ENCODE data around the gene CD69. TPM values are rescaled to one million over a fixed set of nuclear protein-coding genes. Genes with fewer than 3 reads are reported as not detected.
"Not testable (repeated sequence)": the region's sequence is repeated elsewhere in the genome, so short reads cannot be mapped to it uniquely, and the experiment has no call there.

CD69 gene
- polyA plus RNA-seq, 1 donor: 0.74 TPM

GRCh38 chr12:9745199-9745598 lies 15.5 kb downstream of the CD69 start:
- no peak for DNase-seq

- DNase-seq: no peak
Measured at GRCh38 chr12:9742661-9743060, 18.0 kb downstream of the CD69 start.

GRCh38 chr12:9741726-9742125 lies 19.0 kb downstream of the CD69 start:
- DNase-seq: no peak

GRCh38 chr12:9740106-9740750 lies 20.5 kb downstream of the CD69 start:
- DNase-seq: no peak

GRCh38 chr12:9739404-9740105 lies 21.1 kb downstream of the CD69 start:
- not testable (repeated sequence) for DNase-seq

GRCh38 chr12:9738905-9739304 lies 21.8 kb downstream of the CD69 start:
- not testable (repeated sequence) for DNase-seq

GRCh38 chr12:9736936-9737705 lies 23.6 kb downstream of the CD69 start:
- no peak for DNase-seq

- no peak for DNase-seq
Measured at GRCh38 chr12:9735601-9736000, 25.1 kb downstream of the CD69 start.

GRCh38 chr12:9732921-9733461 lies 27.7 kb downstream of the CD69 start, which contains the start of gene CLECL1:
TSS of gene CLECL1 (minus strand) at chr12:9733097.
- no peak for DNase-seq

GRCh38 chr12:9731797-9732196 lies 28.9 kb downstream of the CD69 start:
- DNase-seq: no peak

GRCh38 chr12:9731393-9731792 lies 29.3 kb downstream of the CD69 start:
- DNase-seq: no peak

GRCh38 chr12:9730591-9730990 lies 30.1 kb downstream of the CD69 start:
- no peak for DNase-seq

GRCh38 chr12:9730011-9730410 lies 30.7 kb downstream of the CD69 start:
- no peak for DNase-seq

- no peak for DNase-seq
Measured at GRCh38 chr12:9729082-9729481, 31.6 kb downstream of the CD69 start.

- DNase-seq: no peak
Measured at GRCh38 chr12:9727813-9728212, 32.9 kb downstream of the CD69 start.

- DNase-seq: no peak
Measured at GRCh38 chr12:9725213-9725870, 35.4 kb downstream of the CD69 start.

GRCh38 chr12:9724023-9724422 lies 36.7 kb downstream of the CD69 start:
- no peak for DNase-seq

GRCh38 chr12:9721394-9722092 lies 39.2 kb downstream of the CD69 start:
- DNase-seq: no peak

- DNase-seq: no peak
Measured at GRCh38 chr12:9719790-9720189, 40.9 kb downstream of the CD69 start.

GRCh38 chr12:9718968-9719367 lies 41.7 kb downstream of the CD69 start:
- DNase-seq: no peak

GRCh38 chr12:9717070-9717925 lies 43.4 kb downstream of the CD69 start:
- DNase-seq: no peak
